T-cell (primary cell): ENCODE results near the gene KIAA1755. TPM values are rescaled to one million over a fixed set of nuclear protein-coding genes. Genes with fewer than 3 reads are reported as not detected.

Experiments used
- ATAC-seq, 4 experiments: fragments of 200-7000 bp in 3 of 4; fragments of 150-1000 bp in 1 of 4; cut with Tn5 transposase; replicated peaks in 1 of 4; 1 replicate in 3 of 4; 2 replicates in 1 of 4; pipeline ENCODE4 v1.10.0; 2021; ENCODE audit warnings: moderate library complexity in 3 of 4, mild to moderate bottlenecking in 2 of 4, moderate number of reproducible peaks in 1 of 4
- CTCF ChIA-PET, 2 donors: fragments of 300-600 bp; sonication (Branson Sonifier 250); formaldehyde crosslinking; loops; one replicate each; lab custom pipeline; 2022; ENCODE audit warnings: antibody characterized with exemption in 2 of 2; lab: Charles Lee
- POLR2A ChIA-PET, 2 donors: fragments of 300-600 bp; sonication (Branson Sonifier 250); formaldehyde crosslinking; loops; one replicate each; lab custom pipeline; 2022; ENCODE audit warnings: antibody characterized with exemption in 2 of 2; lab: Charles Lee
- DNase-seq, 35 experiments: peaks; one replicate each; pipeline versions ENCODE4 v3.0.0 to v3.0.0-alpha.2; 2013 to 2023
- H3K27ac ChIP-seq: one replicate; pipeline ENCODE4 v1.5.1; 2013; ENCODE audit warnings: low read length
- H3K27me3 ChIP-seq, 2 experiments: replicated peaks in 1 of 2; 1 replicate in 1 of 2; 2 replicates in 1 of 2; pipeline versions ENCODE4 v1.6.1 to v1.7.0; 2013; ENCODE audit warnings: low read length in 1 of 2, mixed read lengths in 1 of 2; ENCODE audit not compliant: control insufficient read depth in 2 of 2, insufficient read depth in 2 of 2; ENCODE audit errors: extremely low read depth in 1 of 2
- H3K36me3 ChIP-seq, 2 donors: 1 replicate in 1 of 2; 2 replicates in 1 of 2; pipeline versions ENCODE4 v1.6.1 to v1.7.0; 2013; ENCODE audit warnings: low read length in 1 of 2; ENCODE audit not compliant: control insufficient read depth in 2 of 2, insufficient read depth in 1 of 2; ENCODE audit errors: extremely low read depth in 1 of 2
- H3K4me1 ChIP-seq, 2 experiments: 1 replicate in 1 of 2; 2 replicates in 1 of 2; pipeline versions ENCODE4 v1.6.1 to v1.7.0; 2013; ENCODE audit warnings: low read length in 2 of 2, mixed read lengths in 1 of 2; ENCODE audit not compliant: insufficient read depth in 2 of 2, control insufficient read depth in 1 of 2; ENCODE audit errors: extremely low read depth in 1 of 2
- H3K4me3 ChIP-seq, 2 donors: 1 replicate in 1 of 2; 2 replicates in 1 of 2; pipeline versions ENCODE4 v1.5.1 to v1.7.0; 2013; ENCODE audit warnings: mild to moderate bottlenecking in 2 of 2, low read length in 1 of 2, moderate library complexity in 1 of 2; ENCODE audit not compliant: control insufficient read depth in 1 of 2; ENCODE audit errors: extremely low read depth in 1 of 2
- H3K9me3 ChIP-seq: 2 replicates; pipeline ENCODE4 v1.7.0; 2013
- H3K27ac Mint-ChIP-seq, 2 donors: one replicate each; pipeline ENCODE4 v1.8.0; 2020 to 2021; ENCODE audit warnings: mild to moderate bottlenecking in 2 of 2, mixed read lengths in 2 of 2
- H3K27me3 Mint-ChIP-seq, 2 donors: one replicate each; pipeline ENCODE4 v1.8.0; 2021 to 2022; ENCODE audit warnings: mixed read lengths in 2 of 2
- H3K36me3 Mint-ChIP-seq: one replicate; pipeline ENCODE4 v1.8.0; 2021; ENCODE audit warnings: mixed read lengths
- H3K4me1 Mint-ChIP-seq, 3 donors: one replicate each; pipeline ENCODE4 v1.8.0; 2020 to 2022; ENCODE audit warnings: mixed read lengths in 3 of 3, mild to moderate bottlenecking in 1 of 3
- H3K4me3 Mint-ChIP-seq, 3 donors: one replicate each; pipeline ENCODE4 v1.8.0; 2020 to 2022; ENCODE audit warnings: mild to moderate bottlenecking in 3 of 3, mixed read lengths in 3 of 3, moderate library complexity in 3 of 3
- H3K9me3 Mint-ChIP-seq, 3 donors: one replicate each; pipeline ENCODE4 v1.8.0; 2020 to 2022; ENCODE audit warnings: mixed read lengths in 3 of 3
- WGBS: methylation state at CpG from one replicate; pipeline ENCODE4 v1.1.5; 2013; ENCODE audit warnings: missing lambda C conversion rate; ENCODE audit not compliant: insufficient coverage; 5-methylcytosine and 5-hydroxymethylcytosine counted together
- total RNA-seq, 35 experiments: library from RNA in 6 of 35; stranded (reverse) in 6 of 35; fragments of 120-200 nt in 1 of 35; gene quantifications; one replicate each; pipeline versions ENCODE4 v1.2.1 to v1.2.4 and lab custom pipeline; 2013 to 2026

Gene KIAA1755
- total RNA-seq, 5 donors from 2014 or later (not counting 1 experiment from before 2014, with no cell fraction given) = not detected

DNA sequence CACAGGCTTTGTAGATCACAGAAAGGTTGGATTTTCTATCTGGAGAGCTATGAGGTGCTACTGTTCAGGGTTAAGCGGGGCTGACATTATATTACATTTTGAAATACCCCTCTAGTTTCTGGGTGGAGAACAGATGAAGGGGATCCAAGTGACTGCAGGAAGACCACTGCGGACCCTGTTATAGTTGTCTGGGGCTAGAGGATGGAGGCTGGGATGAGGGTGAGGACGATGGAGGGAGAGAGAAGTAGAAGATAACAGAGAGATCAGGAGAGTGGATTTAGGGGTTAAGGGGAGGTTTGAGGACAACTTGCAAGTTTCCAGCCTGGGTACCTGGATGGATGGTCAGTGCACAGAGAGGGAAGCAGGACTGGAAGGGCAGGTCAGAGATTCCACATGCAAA is 52.0 kb downstream of the KIAA1755 start:
- ATAC-seq = no peak
- no peak for DNase-seq
- Histone ChIP-seq H3K27me3 (peaks cover 0 to 19% of the 10 kb centered on the region in 2 experiments), H3K9me3 (no peaks in the 10 kb centered on the region), H3K4me1 (no peaks in the 10 kb centered on the region), H3K4me3 (no peak overlapping the region), H3K36me3 (no peaks in the 10 kb centered on the region), H3K27ac (no peak overlapping the region)
- Mint-ChIP-seq H3K27me3 (peaks cover 6 to 9% of the 10 kb centered on the region in 2 donors), H3K4me1 (no peaks in the 10 kb centered on the region), H3K27ac (no peak overlapping the region), H3K9me3 (no peaks in the 10 kb centered on the region), H3K36me3 (no peaks in the 10 kb centered on the region), H3K4me3 (no peak overlapping the region)
- CTCF ChIA-PET = interaction anchor here in 1 of 2 donors (1.0 kb wide), 1 partner anchor 13 kb away, joined by 3 read pairs; no protein-coding TSS in a partner anchor
- POLR2A ChIA-PET = no interaction called here
- WGBS = 82% methylated on average over 2 of the region's 3 CpGs

DNA sequence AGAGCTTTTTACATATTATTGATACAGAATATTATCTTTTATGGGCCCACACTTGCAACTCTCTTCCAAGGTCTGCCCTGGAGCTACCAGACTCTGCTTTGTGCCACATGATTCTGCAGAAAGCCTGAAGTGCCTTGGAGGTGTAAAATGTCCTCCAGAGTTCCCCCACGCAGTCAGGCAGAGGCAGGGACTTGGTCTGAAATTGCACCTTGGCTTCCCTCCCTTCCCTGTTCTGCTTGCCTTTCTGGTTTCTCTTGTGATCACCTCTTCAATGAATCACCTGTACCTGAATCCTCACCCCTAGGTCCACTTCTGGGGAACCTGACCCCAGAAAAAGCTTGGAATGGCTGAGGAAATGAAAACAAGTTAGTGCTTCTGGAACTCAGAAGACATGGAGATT is 52.4 kb downstream of the KIAA1755 start:
- ATAC-seq (no peak), DNase-seq (no peak)
- no peaks in the 10 kb centered on the region for H3K9me3 ChIP-seq
- H3K27ac ChIP-seq = no peak overlapping the region
- H3K27me3 ChIP-seq = peaks cover 0 to 16% of the 10 kb centered on the region in 2 experiments
- no peaks in the 10 kb centered on the region for H3K4me1 ChIP-seq
- H3K9me3 Mint-ChIP-seq = no peaks in the 10 kb centered on the region
- H3K4me3 ChIP-seq = no peak overlapping the region
- no peaks in the 10 kb centered on the region for H3K36me3 ChIP-seq
- CTCF ChIA-PET = interaction anchor here in 1 of 2 donors (1.0 kb wide), 1 partner anchor 14 kb away, joined by 3 read pairs; no protein-coding TSS in a partner anchor
- no peaks in the 10 kb centered on the region for H3K36me3 Mint-ChIP-seq
- POLR2A ChIA-PET = no interaction called here
- H3K4me1 Mint-ChIP-seq = no peaks in the 10 kb centered on the region
- no peak overlapping the region for H3K27ac Mint-ChIP-seq
- H3K4me3 Mint-ChIP-seq = no peak overlapping the region
- WGBS = 60% methylated on average over 1 of the region's 1 CpG
- H3K27me3 Mint-ChIP-seq = peaks cover 6 to 9% of the 10 kb centered on the region in 2 donors

DNA sequence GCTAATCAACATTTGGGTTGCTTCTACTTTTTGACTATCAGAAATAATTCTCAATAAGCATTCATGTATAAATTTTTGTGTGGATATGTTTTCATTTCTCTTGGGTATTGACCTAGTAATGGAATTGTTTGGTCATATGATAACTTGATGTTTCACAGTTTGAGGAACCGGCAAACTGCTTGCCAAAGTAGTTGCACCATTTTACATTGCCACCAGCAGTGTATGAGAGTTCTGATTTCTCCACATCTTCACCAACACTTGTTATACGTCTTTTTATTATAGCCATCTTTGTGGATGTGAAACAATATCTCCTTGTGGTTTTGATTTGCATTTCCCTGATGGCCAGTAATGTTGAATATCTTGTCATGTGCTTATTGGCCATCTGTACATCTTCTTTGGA is 52.9 kb downstream of the KIAA1755 start:
- no CpG with 5 or more reads among the region's 2 CpGs for WGBS

DNA sequence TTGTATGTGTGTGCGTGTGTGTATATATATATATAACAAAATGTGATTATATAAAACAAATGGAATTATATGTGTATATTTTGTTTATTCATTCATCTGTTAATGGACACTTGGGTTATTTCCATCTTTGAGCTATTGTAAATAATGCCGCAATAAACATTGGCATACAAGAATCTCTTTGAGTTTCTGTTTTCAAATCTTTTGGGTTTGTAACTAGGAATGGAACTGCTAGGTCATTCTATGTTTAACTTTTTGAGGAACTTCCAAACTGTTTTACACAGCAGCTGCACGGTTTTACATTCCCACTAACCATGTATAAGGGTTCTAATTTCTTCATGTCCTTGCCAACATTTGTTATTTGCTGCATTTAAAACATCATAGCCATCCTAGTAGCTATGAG is 55.5 kb downstream of the KIAA1755 start:
- Histone ChIP-seq H3K9me3 (no peaks in the 10 kb centered on the region), H3K27ac (no peak overlapping the region), H3K36me3 (no peaks in the 10 kb centered on the region), H3K4me1 (no peaks in the 10 kb centered on the region), H3K4me3 (no peak overlapping the region), H3K27me3 (peaks cover 0 to 16% of the 10 kb centered on the region in 2 experiments)
- no peak for DNase-seq
- Mint-ChIP-seq H3K36me3 (no peaks in the 10 kb centered on the region), H3K4me1 (no peaks in the 10 kb centered on the region), H3K27me3 (peaks cover 6 to 13% of the 10 kb centered on the region in 2 donors), H3K4me3 (no peak overlapping the region), H3K9me3 (no peaks in the 10 kb centered on the region), H3K27ac (no peak overlapping the region)
- no peak for ATAC-seq
- WGBS = no CpG with 5 or more reads among the region's 3 CpGs
- CTCF ChIA-PET = interaction anchor here in 1 of 2 donors (1.2 kb wide), 1 partner anchor 17 kb away, joined by 3 read pairs; no protein-coding TSS in a partner anchor
- POLR2A ChIA-PET = no interaction called here

More for the DNA sequence above, 52.9 kb downstream of the KIAA1755 start:
- ChIA-PET CTCF (interaction anchor here in 1 of 2 donors (1.0 kb wide), 1 partner anchor 14 kb away, joined by 3 read pairs; no protein-coding TSS in a partner anchor), POLR2A (interaction anchor here in 1 of 2 donors (0.7 kb wide), 1 partner anchor 655 kb away, joined by 3 read pairs; no protein-coding TSS in a partner anchor)
- Mint-ChIP-seq H3K27me3 (peaks cover 6 to 9% of the 10 kb centered on the region in 2 donors), H3K4me3 (no peak overlapping the region), H3K36me3 (no peaks in the 10 kb centered on the region), H3K9me3 (no peaks in the 10 kb centered on the region), H3K4me1 (no peaks in the 10 kb centered on the region), H3K27ac (no peak overlapping the region)
- Histone ChIP-seq H3K27me3 (peaks cover 0 to 16% of the 10 kb centered on the region in 2 experiments), H3K4me3 (no peak overlapping the region), H3K36me3 (no peaks in the 10 kb centered on the region), H3K4me1 (no peaks in the 10 kb centered on the region), H3K9me3 (no peaks in the 10 kb centered on the region), H3K27ac (no peak overlapping the region)
- ATAC-seq (no peak), DNase-seq (no peak)

DNA sequence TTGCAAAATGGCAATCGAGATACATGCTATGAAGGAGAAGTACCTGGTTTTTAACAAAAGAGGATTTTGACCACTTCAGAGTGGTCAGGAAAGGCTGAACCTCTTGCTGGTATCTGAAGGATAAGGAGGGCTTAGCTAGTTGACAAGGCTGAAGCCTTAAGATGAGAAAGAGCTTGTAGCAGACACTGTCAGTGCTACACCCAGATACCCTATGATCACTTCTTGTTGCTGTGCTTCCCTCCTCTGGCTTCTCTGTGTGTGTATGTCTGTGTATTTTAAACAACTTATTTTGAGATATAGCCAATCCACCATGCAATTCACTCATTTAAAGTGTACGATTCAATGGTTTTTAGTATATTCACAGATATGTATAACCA is 56.6 kb downstream of the KIAA1755 start:
- ChIA-PET POLR2A (no interaction called here), CTCF (no interaction called here)
- ATAC-seq (no peak), DNase-seq (no peak)
- Histone ChIP-seq H3K27ac (no peak overlapping the region), H3K27me3 (peaks cover 0 to 21% of the 10 kb centered on the region in 2 experiments), H3K36me3 (no peaks in the 10 kb centered on the region), H3K4me3 (no peak overlapping the region), H3K9me3 (no peaks in the 10 kb centered on the region), H3K4me1 (no peaks in the 10 kb centered on the region)
- 88% methylated on average over 1 of the region's 2 CpGs for WGBS
- H3K4me3 Mint-ChIP-seq = no peak overlapping the region
- no peaks in the 10 kb centered on the region for H3K4me1 Mint-ChIP-seq
- peaks cover 6 to 12% of the 10 kb centered on the region in 2 donors for H3K27me3 Mint-ChIP-seq
- no peak overlapping the region for H3K27ac Mint-ChIP-seq
- no peaks in the 10 kb centered on the region for H3K36me3 Mint-ChIP-seq
- no peaks in the 10 kb centered on the region for H3K9me3 Mint-ChIP-seq

DNA sequence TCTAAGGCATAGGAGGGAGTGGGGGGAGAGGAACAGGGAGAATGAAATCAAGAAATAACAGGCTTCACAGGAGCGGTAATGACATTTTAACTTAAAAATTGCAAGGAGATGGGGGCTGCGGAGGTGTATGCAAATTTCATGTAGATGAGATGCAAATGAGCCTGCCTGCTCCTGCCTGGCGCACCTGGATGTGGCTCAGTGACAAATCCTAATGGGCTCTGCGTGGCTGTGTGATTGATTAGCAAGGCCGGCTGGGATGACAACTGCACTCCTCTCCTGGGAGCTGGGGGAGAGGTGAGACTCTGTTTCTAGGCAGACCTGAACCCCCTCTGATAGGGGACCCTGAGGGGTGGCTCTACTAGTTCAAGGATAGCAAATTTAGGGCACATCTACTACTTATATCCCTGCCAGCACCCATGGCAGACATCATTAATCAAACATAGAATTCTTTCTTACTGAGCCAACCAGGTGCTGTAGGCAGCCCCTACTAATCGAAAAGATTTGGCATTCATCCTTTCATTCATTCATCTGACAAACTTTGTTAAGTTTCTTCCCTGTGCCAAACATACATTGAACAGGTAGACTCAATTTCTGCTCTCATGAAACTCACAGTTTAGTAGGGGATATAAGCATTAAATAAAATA is 57.1 kb downstream of the KIAA1755 start:
- no peaks in the 10 kb centered on the region for H3K4me1 Mint-ChIP-seq
- H3K9me3 ChIP-seq = no peaks in the 10 kb centered on the region

More for the DNA sequence above, 57.1 kb downstream of the KIAA1755 start:
- DNase-seq = no peak
- H3K4me3 Mint-ChIP-seq = no peak overlapping the region
- 90% methylated on average over 2 of the region's 6 CpGs for WGBS
- no peak for ATAC-seq
- H3K9me3 Mint-ChIP-seq = no peaks in the 10 kb centered on the region
- POLR2A ChIA-PET = no interaction called here
- Histone ChIP-seq H3K27ac (no peak overlapping the region), H3K27me3 (peaks cover 0 to 20% of the 10 kb centered on the region in 2 experiments), H3K4me1 (no peaks in the 10 kb centered on the region), H3K36me3 (no peaks in the 10 kb centered on the region), H3K4me3 (no peak overlapping the region)
- no peak overlapping the region for H3K27ac Mint-ChIP-seq
- H3K36me3 Mint-ChIP-seq = no peaks in the 10 kb centered on the region
- CTCF ChIA-PET = no interaction called here
- peaks cover 3 to 10% of the 10 kb centered on the region in 2 donors for H3K27me3 Mint-ChIP-seq
